HEK293 (cell line): Measurements from ENCODE around the gene PKP2.
A peak's percentile ranks its signal among the peaks of the same experiment; 100 is the strongest.

Source experiments
- CTCF ChIP-seq: fragments of 450-650 bp; formaldehyde crosslinking; IDR thresholded peaks from 2 replicates; pipeline ENCODE4 v1.5.1; 2016; ENCODE audit warnings: missing biosample characterization, missing genetic modification characterization
- KLF1 ChIP-seq: fragments of 450-650 bp; formaldehyde crosslinking; IDR thresholded peaks from 2 replicates; pipeline ENCODE4 v1.5.1; 2016; ENCODE audit warnings: missing biosample characterization, missing genetic modification characterization
- KLF7 ChIP-seq: fragments of 450-650 bp; formaldehyde crosslinking; IDR thresholded peaks from 2 replicates; pipeline ENCODE4 v1.5.1; 2016; ENCODE audit warnings: missing biosample characterization, missing genetic modification characterization, borderline replicate concordance
- KLF9 ChIP-seq: fragments of 450-650 bp; formaldehyde crosslinking; IDR thresholded peaks from 2 replicates; pipeline ENCODE4 v1.5.1; 2016; ENCODE audit warnings: missing biosample characterization, missing genetic modification characterization, low read depth
- MZF1 ChIP-seq: fragments of 450-650 bp; formaldehyde crosslinking; IDR thresholded peaks from 2 replicates; pipeline ENCODE4 v1.5.1; 2017; ENCODE audit warnings: missing biosample characterization, missing genetic modification characterization, borderline replicate concordance
- OSR2 ChIP-seq: fragments of 450-650 bp; formaldehyde crosslinking; IDR thresholded peaks from 2 replicates; pipeline ENCODE4 v1.5.1; 2016; ENCODE audit warnings: missing biosample characterization, missing genetic modification characterization
- PBX3 ChIP-seq: sonication (generic); formaldehyde crosslinking; IDR thresholded peaks from 2 replicates; pipeline ENCODE4 v1.8.1; 2022; ENCODE audit warnings: mild to moderate bottlenecking, moderate library complexity, missing genetic modification reagents
- PRDM4 ChIP-seq: fragments of 450-650 bp; formaldehyde crosslinking; IDR thresholded peaks from 2 replicates; pipeline ENCODE4 v1.5.1; 2017; ENCODE audit warnings: missing biosample characterization, missing genetic modification characterization
- REST ChIP-seq: fragments of 450-650 bp; formaldehyde crosslinking; IDR thresholded peaks from 2 replicates; pipeline ENCODE4 v1.5.1; 2016; ENCODE audit warnings: missing biosample characterization, missing genetic modification characterization
- SCRT2 ChIP-seq: fragments of 450-650 bp; formaldehyde crosslinking; IDR thresholded peaks from 2 replicates; pipeline ENCODE4 v1.5.1; 2016; ENCODE audit warnings: missing biosample characterization, missing genetic modification characterization
- SP2 ChIP-seq: fragments of 450-650 bp; formaldehyde crosslinking; IDR thresholded peaks from 2 replicates; pipeline ENCODE4 v1.5.1; 2016; ENCODE audit warnings: missing biosample characterization, missing genetic modification characterization
- SP7 ChIP-seq: fragments of 450-650 bp; formaldehyde crosslinking; IDR thresholded peaks from 2 replicates; pipeline ENCODE4 v1.5.1; 2016; ENCODE audit warnings: missing biosample characterization, missing genetic modification characterization
- ZBTB7A ChIP-seq: fragments of 450-650 bp; formaldehyde crosslinking; IDR thresholded peaks from 2 replicates; pipeline ENCODE4 v1.5.1; 2016; ENCODE audit warnings: low read depth, missing biosample characterization, missing genetic modification characterization
- ZEB2 ChIP-seq: fragments of 450-650 bp; formaldehyde crosslinking; IDR thresholded peaks from 2 replicates; pipeline ENCODE4 v1.5.1; 2016; ENCODE audit warnings: missing biosample characterization, missing genetic modification characterization
- ZFHX2 ChIP-seq: fragments of 450-650 bp; formaldehyde crosslinking; conservative IDR thresholded peaks from 2 replicates; pipeline ENCODE4 v1.5.1; 2016; ENCODE audit warnings: missing biosample characterization, missing genetic modification characterization
- ZFP69B ChIP-seq: fragments of 450-650 bp; formaldehyde crosslinking; IDR thresholded peaks from 2 replicates; pipeline ENCODE4 v1.5.1; 2016; ENCODE audit warnings: missing biosample characterization, missing genetic modification characterization
- ZNF155 ChIP-seq: fragments of 450-650 bp; formaldehyde crosslinking; IDR thresholded peaks from 2 replicates; pipeline ENCODE4 v1.5.1; 2016; ENCODE audit warnings: missing biosample characterization, missing genetic modification characterization
- ZNF16 ChIP-seq: fragments of 450-650 bp; formaldehyde crosslinking; IDR thresholded peaks from 2 replicates; pipeline ENCODE4 v1.5.1; 2016; ENCODE audit warnings: low read depth, missing biosample characterization, missing genetic modification characterization
- ZNF341 ChIP-seq: fragments of 450-650 bp; formaldehyde crosslinking; IDR thresholded peaks from 2 replicates; pipeline ENCODE4; 2016; ENCODE audit warnings: low read depth, missing biosample characterization, missing genetic modification characterization
- ZNF580 ChIP-seq: fragments of 450-650 bp; formaldehyde crosslinking; IDR thresholded peaks from 2 replicates; pipeline ENCODE4 v1.5.1; 2016; ENCODE audit warnings: missing biosample characterization, missing genetic modification characterization
- ZNF639 ChIP-seq: fragments of 450-650 bp; formaldehyde crosslinking; IDR thresholded peaks from 2 replicates; pipeline ENCODE4 v1.5.1; 2016; ENCODE audit warnings: missing biosample characterization, missing genetic modification characterization
- ZNF692 ChIP-seq: fragments of 450-650 bp; formaldehyde crosslinking; IDR thresholded peaks from 2 replicates; pipeline ENCODE4 v1.5.1; 2016; ENCODE audit warnings: missing biosample characterization, missing genetic modification characterization
- ZSCAN4 ChIP-seq: fragments of 450-650 bp; formaldehyde crosslinking; IDR thresholded peaks from 2 replicates; pipeline ENCODE4 v1.5.1; 2017; ENCODE audit warnings: missing biosample characterization, missing genetic modification characterization

PKP2 gene

GRCh38 chr12:32896432-32897280, at the start of gene PKP2 (continued):
- TF ChIP-seq ZNF580 (tag by site-specific recombination) (no peak), MZF1 (tag by site-specific recombination) (peak; percentile 71; the same call in 1 of the 2 replicates), OSR2 (no peak), KLF9 (tag by site-specific recombination) (peak; percentile 83), ZFHX2 (tag by site-specific recombination) (peak; percentile 72), ZSCAN4 (tag by site-specific recombination) (0 out of 2 replicates have a peak, but pooled peaks have one; percentile 10), SP7 (tag by site-specific recombination) (peak; percentile 25; the same call in 1 of the 2 replicates), ZNF155 (no peak), SP2 (tag by site-specific recombination) (peak; percentile 77), ZEB2 (tag by site-specific recombination) (peak; percentile 65), ZNF692 (peak; percentile 36; the same call in 1 of the 2 replicates), ZFP69B (no peak), KLF7 (tag by site-specific recombination) (peak; percentile 88; the same call in 1 of the 2 replicates), SCRT2 (tag by site-specific recombination) (peak; percentile 95), ZNF16 (tag by site-specific recombination) (no peak), PBX3 (no peak), REST (peak; percentile 79), CTCF (tag by site-specific recombination) (peak; percentile 47), PRDM4 (tag by site-specific recombination) (no peak), ZBTB7A (0 out of 2 replicates have a peak, but pooled peaks have one; percentile 52), ZNF639 (tag by site-specific recombination) (no peak), KLF1 (peak; percentile 94), ZNF341 (tag by site-specific recombination) (peak; percentile 54)
